Measurements from ENCODE around the gene SPTLC3.

DNA sequence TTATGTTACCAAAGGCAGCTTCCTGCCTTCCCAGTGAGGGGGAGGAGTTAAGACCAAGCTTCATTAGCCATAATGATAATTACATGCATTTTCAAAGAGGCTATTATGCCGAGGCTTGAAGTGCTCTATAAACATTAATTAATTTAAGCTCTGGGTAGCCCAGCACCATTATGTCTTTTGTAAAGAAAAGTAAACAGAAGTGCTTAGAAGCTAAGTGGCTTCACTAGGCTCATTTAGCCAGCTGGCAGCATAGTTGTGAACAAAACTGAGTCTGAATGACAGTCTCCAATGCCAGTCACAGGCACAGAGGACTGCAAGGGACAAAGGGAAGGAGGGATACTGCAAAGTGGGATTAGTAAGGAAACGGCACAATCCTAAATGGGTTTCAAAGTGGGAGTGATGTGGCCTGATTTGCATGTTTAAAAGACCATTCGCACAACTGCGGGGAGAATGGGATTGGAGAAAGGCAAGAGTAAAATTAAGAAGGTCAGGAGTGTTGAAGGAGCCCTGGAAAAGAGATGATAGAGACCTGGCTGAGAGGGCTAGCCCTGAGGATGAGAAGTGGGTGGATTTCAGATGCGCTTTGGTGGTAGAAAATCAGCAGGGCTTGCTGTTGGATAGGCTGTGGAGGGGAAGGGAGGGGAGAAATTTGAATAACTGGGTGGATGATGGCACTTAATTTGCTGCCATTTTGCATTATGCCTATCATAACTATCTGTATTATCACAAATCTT is 192.2 kb downstream of the SPTLC3 start:
- TF ChIP-seq, protein P1, sequence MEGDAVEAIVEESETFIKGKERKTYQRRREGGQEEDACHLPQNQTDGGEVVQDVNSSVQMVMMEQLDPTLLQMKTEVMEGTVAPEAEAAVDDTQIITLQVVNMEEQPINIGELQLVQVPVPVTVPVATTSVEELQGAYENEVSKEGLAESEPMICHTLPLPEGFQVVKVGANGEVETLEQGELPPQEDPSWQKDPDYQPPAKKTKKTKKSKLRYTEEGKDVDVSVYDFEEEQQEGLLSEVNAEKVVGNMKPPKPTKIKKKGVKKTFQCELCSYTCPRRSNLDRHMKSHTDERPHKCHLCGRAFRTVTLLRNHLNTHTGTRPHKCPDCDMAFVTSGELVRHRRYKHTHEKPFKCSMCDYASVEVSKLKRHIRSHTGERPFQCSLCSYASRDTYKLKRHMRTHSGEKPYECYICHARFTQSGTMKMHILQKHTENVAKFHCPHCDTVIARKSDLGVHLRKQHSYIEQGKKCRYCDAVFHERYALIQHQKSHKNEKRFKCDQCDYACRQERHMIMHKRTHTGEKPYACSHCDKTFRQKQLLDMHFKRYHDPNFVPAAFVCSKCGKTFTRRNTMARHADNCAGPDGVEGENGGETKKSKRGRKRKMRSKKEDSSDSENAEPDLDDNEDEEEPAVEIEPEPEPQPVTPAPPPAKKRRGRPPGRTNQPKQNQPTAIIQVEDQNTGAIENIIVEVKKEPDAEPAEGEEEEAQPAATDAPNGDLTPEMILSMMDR (conservative IDR thresholded peaks at IDR 0.05; ENCODE audit: low read length) = no peak
- TF ChIP-seq EZH2phosphoT487 (IDR thresholded peaks at IDR 0.05; ENCODE audit: borderline replicate concordance, low read depth, low read length) = no peak
